Hematopoietic multipotent progenitor cell treated with erythropoietin and hydrocortisone succinate and interleukin-3 and kit ligand, for 17 days (in vitro differentiated cells): ENCODE data around the gene FUT7.

Source experiments
- DNase-seq: peaks from one replicate; pipeline ENCODE4 v3.0.0-alpha.2; 2015; ENCODE audit warnings: low spot score

Gene FUT7

GRCh38 chr9:137032858-137033257 is 970 bp upstream of the FUT7 start:
- DNase-seq, result no peak

DNA sequence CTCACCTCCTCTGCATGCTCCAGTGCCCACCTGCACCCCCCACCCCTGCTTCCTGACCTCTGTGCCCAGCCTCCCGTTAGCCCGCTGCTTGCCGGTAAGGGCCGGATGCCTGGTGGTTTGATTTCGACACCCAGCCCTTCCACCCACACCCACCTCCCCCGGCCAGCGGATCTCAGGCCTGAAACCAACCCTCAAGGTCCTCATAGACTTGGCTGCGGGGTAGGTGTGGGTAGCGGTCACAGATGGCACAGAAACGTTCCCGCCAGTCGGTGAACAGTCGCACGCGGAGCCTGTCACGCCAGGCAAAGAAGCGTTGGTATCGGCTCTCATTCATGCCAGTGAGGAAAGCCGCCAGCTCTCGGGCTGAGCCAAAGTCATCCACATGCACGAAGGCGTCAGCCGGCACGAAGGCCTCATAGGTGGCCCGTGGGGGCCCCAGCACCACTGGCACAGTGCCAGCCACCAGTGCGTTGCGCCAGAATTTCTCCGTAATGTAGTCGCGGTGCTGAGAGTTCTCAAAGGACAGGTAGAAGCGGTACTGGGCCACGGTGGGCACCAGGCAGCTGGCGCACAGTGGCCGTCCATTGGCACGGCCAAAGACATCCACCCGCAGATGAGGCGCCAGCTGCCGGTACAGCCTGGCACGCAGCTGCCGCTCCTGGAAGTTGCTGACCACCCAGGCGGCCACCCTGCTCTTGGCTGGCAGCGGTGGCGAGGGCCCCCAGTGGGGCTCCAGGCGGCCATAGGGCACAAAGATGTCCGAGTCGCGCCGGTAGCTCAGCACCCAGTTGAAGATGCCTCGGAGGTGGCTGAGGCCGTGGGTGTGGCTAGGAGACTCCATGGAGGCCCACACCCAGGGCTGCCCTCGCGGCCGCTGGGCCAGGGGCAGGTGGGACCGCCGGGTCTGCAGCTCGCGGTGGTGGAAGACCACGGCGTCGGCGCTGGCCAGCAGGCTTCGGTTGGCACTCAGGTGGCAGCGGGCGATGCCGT is 1.1 kb downstream of the FUT7 start:
- no peak for DNase-seq

DNA sequence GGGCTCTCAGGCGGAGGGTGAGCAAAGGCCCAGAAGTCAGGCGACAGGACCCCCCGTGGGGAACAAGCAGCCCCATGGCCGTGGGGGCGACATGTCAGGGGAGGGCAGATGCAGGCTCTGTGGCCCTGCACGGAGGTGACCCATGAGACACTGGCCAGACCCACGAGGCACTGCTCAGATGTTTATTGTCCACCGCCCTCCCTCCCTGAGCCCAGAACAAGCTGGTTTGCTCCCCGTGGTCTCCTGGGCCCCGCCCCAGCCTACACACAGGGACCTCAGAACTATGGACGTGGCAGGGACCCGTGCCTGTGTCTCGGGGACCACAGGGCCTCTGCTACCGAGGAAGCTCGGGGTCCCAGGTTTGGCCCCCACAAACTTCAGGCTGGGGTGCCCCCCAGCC is 1.9 kb downstream of the FUT7 start:
- DNase-seq, result no peak

GRCh38 chr9:137029058-137029936 is 2.6 kb downstream of the FUT7 start:
- DNase-seq, result peak; percentile 71

DNA sequence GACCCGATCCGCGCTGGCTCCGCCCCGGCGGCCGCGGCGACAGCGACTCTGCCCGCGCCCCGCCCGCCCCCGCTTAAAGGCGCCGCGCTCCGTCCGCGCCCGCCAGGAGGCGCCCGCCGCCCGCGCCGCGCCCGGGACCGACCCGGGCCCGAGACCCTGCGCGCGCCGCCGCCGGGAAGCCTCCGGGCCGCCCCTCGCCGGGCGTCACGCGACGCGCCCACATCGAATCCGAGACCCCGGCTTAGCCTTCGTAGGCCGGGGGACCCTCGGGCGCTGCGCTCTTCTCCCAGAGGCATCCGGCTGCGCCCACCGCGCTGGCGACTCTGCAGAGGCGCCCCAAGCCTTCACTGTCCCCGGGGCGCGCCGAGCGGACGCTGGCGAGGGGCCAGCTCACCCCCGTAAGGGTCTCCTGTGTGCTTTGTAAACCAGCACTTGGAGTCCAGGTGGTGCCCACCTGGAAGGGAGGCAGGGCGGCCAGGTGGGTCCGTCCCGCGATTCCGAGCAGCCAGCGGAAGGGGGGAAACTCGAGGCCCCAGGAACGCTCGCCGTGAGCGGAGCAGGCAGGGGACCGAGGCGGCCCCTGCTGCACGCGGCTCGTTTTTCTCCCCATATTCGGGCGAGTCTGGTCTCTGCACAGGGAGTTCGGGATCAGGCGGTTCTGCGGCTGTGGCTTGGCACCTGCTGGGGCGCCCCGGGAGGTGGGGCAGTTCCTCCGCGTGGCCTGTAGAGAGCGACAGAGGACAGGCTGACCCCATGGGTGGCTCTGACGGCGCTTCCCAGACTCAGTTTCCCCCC is 3.4 kb downstream of the FUT7 start:
- DNase-seq, result peak; percentile 72

- no peak for DNase-seq
Measured at GRCh38 chr9:137027369-137028262, 4.3 kb downstream of the FUT7 start, which contains the start of gene ABCA2. ABCA2 (minus strand) TSS chr9:137028237; CDS start chr9:137028140, 97 bp downstream.

GRCh38 chr9:137026828-137027227 is 5.1 kb downstream of the FUT7 start:
- no peak for DNase-seq

DNA sequence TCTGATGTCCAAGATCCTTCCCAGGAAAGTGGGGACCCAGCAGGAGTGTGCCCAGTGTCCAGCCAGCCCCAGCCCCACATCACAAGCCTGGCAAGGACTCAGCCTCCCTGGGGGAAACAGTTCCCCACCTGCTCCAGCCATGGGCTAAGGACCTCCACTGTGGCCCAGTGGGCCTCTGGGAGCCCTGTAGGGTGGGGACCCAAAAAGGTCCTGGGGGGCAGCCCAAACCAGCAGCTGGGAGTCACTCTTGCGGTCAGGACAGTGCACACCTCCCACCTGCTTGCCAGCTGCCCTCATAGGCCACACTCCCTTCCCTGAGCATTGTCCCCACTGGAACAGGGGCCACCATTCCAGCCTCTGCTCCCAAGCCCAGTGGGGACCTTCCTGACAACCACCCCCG is 5.5 kb downstream of the FUT7 start:
- no peak for DNase-seq

DNA sequence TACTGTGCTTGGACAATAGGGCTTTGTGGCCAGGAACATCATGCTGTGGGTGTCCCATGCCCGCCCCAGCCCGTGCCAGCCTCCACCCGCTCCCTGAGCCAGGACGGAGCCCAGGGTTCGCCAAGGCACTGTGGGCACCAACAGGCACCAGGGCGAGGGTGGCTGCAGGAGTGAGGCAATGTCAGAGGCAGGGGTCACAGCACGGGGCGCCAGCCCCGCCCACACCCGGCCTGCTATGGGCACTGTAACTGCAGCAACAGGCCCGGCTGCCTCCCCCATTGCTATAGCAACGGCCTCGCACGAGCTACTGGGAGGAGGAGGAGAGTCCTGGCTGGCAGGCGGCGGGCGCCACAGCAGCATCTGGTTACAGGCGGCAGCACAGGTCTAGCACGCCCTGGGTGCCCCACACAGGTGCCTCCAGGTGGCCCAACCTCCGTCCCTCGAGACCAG is 6.3 kb downstream of the FUT7 start:
- no peak for DNase-seq

GRCh38 chr9:137023583-137023991 is 8.3 kb downstream of the FUT7 start:
- DNase-seq, result no peak

DNA sequence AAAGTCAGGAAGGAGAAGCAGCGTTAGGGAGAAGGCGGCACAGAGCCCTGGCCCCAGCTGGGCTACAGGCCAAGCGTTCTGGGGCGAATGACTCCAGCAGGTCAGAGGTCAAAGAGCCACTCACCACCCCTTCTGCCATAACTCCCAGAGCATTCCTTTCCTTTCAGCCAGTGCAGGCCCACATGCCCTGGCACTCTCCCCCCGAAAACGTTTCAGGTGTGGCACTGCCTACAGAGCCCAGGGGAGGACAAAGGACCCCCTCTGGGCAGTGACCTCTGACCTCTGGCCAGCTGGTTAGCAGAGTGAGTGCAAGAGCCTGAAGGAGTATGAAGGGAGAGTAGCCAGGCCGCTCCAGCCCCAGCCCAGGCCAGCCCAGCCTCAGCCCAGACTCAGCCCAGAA is 8.7 kb downstream of the FUT7 start:
- no peak for DNase-seq

GRCh38 chr9:137022662-137023008 is 9.3 kb downstream of the FUT7 start:
- DNase-seq, result no peak

DNA sequence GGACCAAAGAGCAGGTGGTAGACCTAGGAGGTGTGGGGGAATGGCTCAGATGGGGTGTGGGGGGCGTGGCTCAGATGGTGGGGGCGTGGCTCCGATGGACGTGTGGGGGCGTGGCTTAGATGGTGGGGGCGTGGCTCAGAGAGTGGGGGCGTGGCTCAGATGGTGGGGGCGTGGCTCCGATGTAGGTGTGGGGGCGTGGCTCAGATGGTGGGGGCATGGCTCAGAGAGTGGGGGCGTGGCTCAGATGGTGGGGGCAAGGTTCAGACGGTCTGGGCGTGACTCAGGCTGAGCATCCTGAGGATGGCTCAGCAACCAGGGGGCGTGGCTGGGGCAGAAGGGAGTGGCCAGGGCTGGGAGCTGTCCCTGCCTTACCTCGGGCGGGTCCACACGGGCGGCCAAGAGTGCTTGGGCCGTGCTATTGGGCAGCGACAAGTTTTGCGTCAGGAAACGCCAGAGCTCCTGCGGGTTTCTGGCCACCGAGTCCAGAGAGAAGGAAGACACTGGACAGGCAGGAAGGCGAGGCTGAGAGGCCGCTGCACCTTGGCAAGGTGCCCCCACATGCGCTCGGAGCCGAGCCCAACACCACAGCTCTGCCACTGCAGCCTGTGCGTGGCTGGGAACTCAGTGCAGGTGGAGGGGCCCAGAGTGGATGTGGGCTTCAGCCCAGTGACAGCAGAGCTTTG is 9.8 kb downstream of the FUT7 start:
- peak; percentile 85 for DNase-seq

DNA sequence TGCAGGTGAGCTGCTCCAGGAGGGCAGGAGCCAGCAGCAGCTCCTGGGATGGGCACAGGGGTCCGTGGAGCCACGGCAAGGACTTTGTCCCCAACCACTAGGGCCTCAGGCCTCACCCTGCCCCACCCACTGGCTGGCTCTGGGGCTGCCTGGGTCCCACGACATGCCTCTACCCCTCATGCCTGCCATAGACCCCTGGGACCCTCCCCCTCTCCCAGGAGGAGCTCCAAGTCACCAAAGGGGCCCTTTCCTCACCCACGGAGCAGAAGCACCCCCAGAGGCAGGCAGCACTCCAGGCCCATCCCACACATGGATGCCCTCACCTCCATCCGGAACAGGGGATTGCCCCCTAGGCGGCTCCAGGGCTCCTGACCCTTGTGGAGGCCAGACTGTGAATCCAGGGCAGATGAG is 10.3 kb downstream of the FUT7 start:
- no peak for DNase-seq

GRCh38 chr9:137020771-137021567 is 10.9 kb downstream of the FUT7 start:
- DNase-seq, result no peak

DNA sequence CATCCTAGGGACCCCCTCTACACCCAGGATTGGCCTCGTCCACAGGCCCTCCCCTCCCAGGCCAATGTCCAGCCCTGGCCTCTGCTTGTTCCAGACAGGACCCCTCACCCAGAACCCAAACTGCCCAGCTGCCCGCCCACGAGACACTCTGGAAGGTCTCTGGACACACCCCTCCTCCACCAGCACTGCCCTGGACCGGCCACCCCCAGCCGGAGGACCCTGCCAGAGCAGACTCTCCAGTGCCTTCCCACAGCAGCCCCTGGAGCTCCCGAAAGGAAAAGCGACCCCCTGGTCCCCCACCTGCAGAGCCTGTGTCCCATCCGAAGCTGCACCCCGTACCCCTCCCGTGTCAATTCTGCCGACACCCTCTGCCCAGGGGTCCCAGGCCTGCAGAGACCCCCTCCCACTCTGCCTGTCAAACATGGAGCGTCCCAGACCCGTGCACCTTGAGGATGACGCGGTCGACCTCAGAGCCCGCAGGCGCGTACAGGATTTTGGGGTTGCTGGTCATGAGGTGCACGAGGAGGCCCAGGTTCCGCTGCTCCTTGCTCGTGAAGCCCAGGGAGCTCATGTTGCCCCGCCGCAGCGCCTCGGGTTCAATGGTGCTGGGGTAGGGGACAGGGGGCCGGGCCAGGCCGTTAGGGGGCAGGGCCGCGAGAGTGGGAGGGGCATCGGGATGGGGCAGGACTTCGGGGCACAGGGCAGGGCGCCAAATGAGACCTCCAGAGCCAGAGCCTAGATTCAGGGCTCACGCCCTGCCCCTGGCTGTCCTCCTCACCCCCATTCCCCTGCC is 11.8 kb downstream of the FUT7 start:
- DNase-seq, result no peak

DNA sequence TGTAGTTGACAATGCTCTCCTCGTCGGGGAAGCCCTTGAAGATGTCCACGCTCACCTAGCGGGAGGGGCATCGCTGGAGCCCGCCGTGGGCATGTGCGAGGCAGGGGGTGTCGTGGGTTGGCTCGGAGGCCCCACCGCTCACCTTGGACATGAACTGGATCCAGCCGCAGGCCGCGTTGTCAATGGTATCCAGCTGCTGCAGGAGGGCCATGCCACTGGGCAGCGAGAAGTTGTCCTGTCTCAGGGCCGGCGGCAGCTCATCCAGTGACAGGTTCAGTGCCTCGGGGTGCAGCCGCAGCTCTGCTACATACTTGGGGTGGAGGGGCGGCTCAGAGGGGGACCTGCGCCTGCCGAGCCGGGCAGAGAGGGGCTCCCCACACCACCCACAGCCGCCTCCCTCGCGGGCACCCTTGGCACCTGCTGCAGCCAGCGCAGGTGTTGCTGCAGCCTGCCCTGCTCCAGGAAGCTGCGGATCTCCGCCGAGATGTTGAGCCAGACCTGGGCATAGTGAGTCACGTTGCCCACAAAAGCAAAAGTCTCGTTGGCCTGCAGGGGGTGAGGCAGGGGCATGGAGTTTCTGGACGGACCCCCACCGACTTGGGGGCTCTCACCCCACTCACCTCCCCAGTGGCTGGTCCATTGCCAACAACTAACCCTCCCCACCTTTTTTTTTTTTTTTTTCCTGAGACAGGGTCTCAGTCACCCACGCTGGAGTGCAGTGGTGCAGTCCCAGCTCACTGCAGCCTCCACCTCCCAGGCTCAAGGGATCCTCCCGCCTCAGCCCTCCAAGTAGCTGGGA is 12.9 kb downstream of the FUT7 start:
- no peak for DNase-seq
